HCT116 (cell line): ENCODE results near the gene ZNF319. TPM values are rescaled to one million over a fixed set of nuclear protein-coding genes. Genes with fewer than 3 reads are reported as not detected.

ENCODE experiments used
- ATAC-seq: fragments of 200-7000 bp; cut with Tn5 transposase; 2 replicates; pipeline ENCODE4 v1.9.1; 2020; ENCODE audit warnings: mild to moderate bottlenecking, moderate library complexity
- BruUV-seq: library from RNA; stranded (reverse); fragments of 400-500 nt; replicated peaks from 2 replicates; lab custom pipeline; 2021; lab: Mats Ljungman, UMichigan
- CTCF ChIA-PET: fragments of 300-600 bp; sonication (Branson Sonifier 250); formaldehyde crosslinking; loops from one replicate; lab custom pipeline; 2021; ENCODE audit warnings: antibody characterized with exemption; lab: Charles Lee
- POLR2A ChIA-PET: fragments of 300-600, 350-600 bp; sonication (Branson Sonifier 250); formaldehyde crosslinking; loops from one replicate; lab custom pipeline; 2021; ENCODE audit warnings: antibody characterized with exemption; lab: Charles Lee
- RAD21 ChIA-PET, 2 experiments: fragments of 300-600 bp; sonication (Branson Sonifier 250); formaldehyde crosslinking; loops; one replicate each; lab custom pipeline; 2023; ENCODE audit warnings: low total read pairs in 2 of 2; ENCODE audit not compliant: uncharacterized antibody in 2 of 2, unreplicated experiment in 2 of 2, low non-redundant PET in 1 of 2; lab: Charles Lee
- DNase-seq: peaks from one replicate; pipeline ENCODE4 v3.0.0-alpha.2; 2010; ENCODE audit warnings: low read depth, low spot score
- H2AFZ ChIP-seq: fragments of 200-600 bp; shearing (Covaris generic), sonication (generic); 2 replicates; pipeline ENCODE4 v1.6.1; 2017; ENCODE audit warnings: low read depth, mixed run types, mixed read lengths, antibody characterized with exemption, low read length; ENCODE audit not compliant: poor library complexity, severe bottlenecking
- H3K27ac ChIP-seq: 2 replicates; pipeline ENCODE4 v1.5.1; 2012; ENCODE audit warnings: low read depth, low read length
- H3K27me3 ChIP-seq: fragments of 200-600 bp; sonication (generic); 2 replicates; pipeline ENCODE4 v1.6.1; 2016; ENCODE audit warnings: mixed run types, low read length, mixed read lengths; ENCODE audit not compliant: insufficient read depth
- H3K36me3 ChIP-seq, 2 experiments: fragments of 200-500 bp in 1 of 2; fragments of 200-600 bp in 1 of 2; sonication (Bioruptor generic) in 1 of 2; sonication (generic) in 1 of 2; 2 replicates each; pipeline versions ENCODE4 v1.5.1 to v1.6.1; 2014 to 2016; ENCODE audit warnings: low read length in 2 of 2, inconsistent platforms in 1 of 2, mixed read lengths in 1 of 2, mixed run types in 1 of 2; ENCODE audit not compliant: insufficient read depth in 2 of 2, control insufficient read depth in 1 of 2
- H3K4me1 ChIP-seq, 2 experiments: fragments of 200-600 bp in 1 of 2; sonication (generic) in 1 of 2; 2 replicates each; pipeline versions ENCODE4 v1.5.1 to v1.6.1; 2012 to 2017; ENCODE audit warnings: low read length in 2 of 2, inconsistent platforms in 1 of 2, mild to moderate bottlenecking in 1 of 2, mixed read lengths in 1 of 2, mixed run types in 1 of 2, moderate library complexity in 1 of 2; ENCODE audit not compliant: insufficient read depth in 2 of 2, control insufficient read depth in 1 of 2
- H3K4me2 ChIP-seq: fragments of 200-600 bp; sonication (generic); 2 replicates; pipeline ENCODE4 v1.6.1; 2017; ENCODE audit warnings: mixed run types, low read length, mixed read lengths
- H3K4me3 ChIP-seq, 2 experiments: fragments of 200-600 bp in 1 of 2; sonication (generic) in 1 of 2; replicated peaks in 1 of 2; 2 replicates each; pipeline ENCODE4 v1.5.1; 2011 to 2016; ENCODE audit warnings: low read length in 2 of 2, control low read depth in 1 of 2, low read depth in 1 of 2, mild to moderate bottlenecking in 1 of 2, mixed read lengths in 1 of 2, mixed run types in 1 of 2
- H3K79me2 ChIP-seq: fragments of 200-600 bp; sonication (generic); 2 replicates; pipeline ENCODE4 v1.6.1; 2017; ENCODE audit warnings: mild to moderate bottlenecking, mixed run types, low read length, moderate library complexity, mixed read lengths; ENCODE audit not compliant: insufficient read depth
- H3K9ac ChIP-seq: fragments of 200-600 bp; sonication (generic); 2 replicates; pipeline ENCODE4 v1.6.1; 2016; ENCODE audit warnings: low read length, mixed read lengths
- H3K9me2 ChIP-seq: fragments of 200-600 bp; sonication (generic), shearing (Covaris generic); 2 replicates; pipeline ENCODE4 v1.6.1; 2017; ENCODE audit warnings: mixed run types, mild to moderate bottlenecking, moderate library complexity; ENCODE audit not compliant: insufficient read depth
- H3K9me3 ChIP-seq, 2 experiments: fragments of 200-500 bp in 1 of 2; fragments of 200-600 bp in 1 of 2; sonication (Bioruptor generic) in 1 of 2; sonication (generic) in 1 of 2; 2 replicates each; pipeline ENCODE4 v1.6.1; 2014 to 2017; ENCODE audit warnings: low read length in 2 of 2, mixed read lengths in 2 of 2, inconsistent platforms in 1 of 2, low read depth in 1 of 2, mild to moderate bottlenecking in 1 of 2, mixed run types in 1 of 2, moderate library complexity in 1 of 2; ENCODE audit not compliant: control insufficient read depth in 1 of 2, insufficient read depth in 1 of 2
- H4K20me1 ChIP-seq: fragments of 200-600 bp; sonication (generic), shearing (Covaris generic); 2 replicates; pipeline ENCODE4 v1.6.1; 2017; ENCODE audit warnings: mixed run types, mild to moderate bottlenecking, moderate library complexity; ENCODE audit not compliant: insufficient read depth
- CBX3 ChIP-seq: IDR thresholded peaks from 2 replicates; pipeline ENCODE4 v1.6.1; 2012; ENCODE audit warnings: low read depth
- CEBPB ChIP-seq: IDR thresholded peaks from 2 replicates; pipeline ENCODE4 v1.6.1; 2012; ENCODE audit warnings: low read depth
- ELF1 ChIP-seq: IDR thresholded peaks from 2 replicates; pipeline ENCODE4 v1.6.1; 2012; ENCODE audit warnings: low read depth, borderline replicate concordance
- EZH2 ChIP-seq: fragments of 200-600 bp; sonication (generic); IDR thresholded peaks from 2 replicates; pipeline ENCODE4 v1.6.1; 2017; ENCODE audit warnings: antibody characterized with exemption, mixed run types
- EZH2phosphoT487 ChIP-seq: fragments of 200-600 bp; IDR thresholded peaks from 2 replicates; pipeline ENCODE4 v1.6.1; 2018; ENCODE audit warnings: antibody characterized with exemption, borderline replicate concordance
- JUND ChIP-seq: IDR thresholded peaks from 2 replicates; pipeline ENCODE4 v1.6.1; 2012
- POLR2AphosphoS5 ChIP-seq: IDR thresholded peaks from 2 replicates; pipeline ENCODE4 v1.6.1; 2011; ENCODE audit warnings: mild to moderate bottlenecking, low read depth, low read length, moderate library complexity
- RAD21 ChIP-seq: IDR thresholded peaks from 2 replicates; pipeline ENCODE4 v1.6.1; 2012; ENCODE audit warnings: low read depth, mild to moderate bottlenecking
- REST ChIP-seq: IDR thresholded peaks from 2 replicates; pipeline ENCODE4 v1.6.1; 2012; ENCODE audit warnings: low read depth
- SIN3A ChIP-seq: IDR thresholded peaks from 2 replicates; pipeline ENCODE4 v1.6.1; 2012; ENCODE audit warnings: low read depth
- SRF ChIP-seq: IDR thresholded peaks from 2 replicates; pipeline ENCODE4 v1.6.1; 2012; ENCODE audit warnings: low read depth
- ZNF274 ChIP-seq: fragments of 200-500 bp; sonication (Bioruptor generic); IDR thresholded peaks from 2 replicates; pipeline ENCODE4 v1.6.1; 2014; ENCODE audit warnings: mild to moderate bottlenecking, low read depth, low read length, inconsistent platforms
- intact Hi-C: fragments of 100-400 bp; cut with micrococcal nuclease; formaldehyde crosslinking; loops from 2 replicates; pipeline ENCODE4 v1.10.0; 2022
- total RNA-seq: library from RNA; stranded (reverse); gene quantifications from one replicate; pipeline ENCODE4 v1.2.1, GENCODE V29; 2021; ENCODE audit not compliant: unreplicated experiment

Gene ZNF319
- total RNA-seq, 1 experiment from 2014 or later = 7.1 TPM

- CTCF ChIA-PET = no interaction called here
- no peak for DNase-seq
Observed at GRCh38 chr16:58036943-58037342, 36.5 kb upstream of the ZNF319 start.

GRCh38 chr16:58035356-58036170 lies 35.1 kb upstream of the ZNF319 start:
- H2AFZ ChIP-seq = no peak overlapping the region
- ChIA-PET CTCF (no interaction called here), POLR2A (no interaction called here), RAD21 (no interaction called here)
- intact Hi-C loops = no loop called here
- no peak overlapping the region for H3K4me3 ChIP-seq
- H3K9ac ChIP-seq = no peak overlapping the region
- H3K4me1 ChIP-seq = peaks cover 0 to 3% of the 10 kb centered on the region in 2 experiments; a peak in 1 of 4 replicates
- ATAC-seq (no peak), DNase-seq (no peak)
- H3K4me2 ChIP-seq = no peak overlapping the region
- no peak overlapping the region; the same call in 1 of the 2 replicates for H3K27ac ChIP-seq
- peaks cover 7% of the 10 kb centered on the region; the same call in 1 of the 2 replicates for H3K79me2 ChIP-seq
- no TSS peak for BruUV-seq
- no peaks in the 10 kb centered on the region for H3K27me3 ChIP-seq
- no peaks in the 10 kb centered on the region for H3K9me3 ChIP-seq
- TF ChIP-seq CBX3 (no peak), EZH2phosphoT487 (no peak), REST (no peak), POLR2AphosphoS5 (no peak), ELF1 (no peak), JUND (no peak), RAD21 (no peak), CEBPB (no peak), ZNF274 (no peak), SIN3A (no peak), SRF (no peak)
- H3K36me3 ChIP-seq = peaks cover 5 to 7% of the 10 kb centered on the region in 2 experiments; a peak in 2 of 4 replicates
- no peaks in the 10 kb centered on the region for H3K9me2 ChIP-seq
- no peaks in the 10 kb centered on the region for H4K20me1 ChIP-seq

More at GRCh38 chr16:58036943-58037342, 36.5 kb upstream of the ZNF319 start:
- intact Hi-C loops = no loop called here
- RAD21 ChIA-PET = no interaction called here
- Histone ChIP-seq H2AFZ (no peak overlapping the region), H3K36me3 (peaks cover 5 to 7% of the 10 kb centered on the region in 2 experiments; a peak in 2 of 4 replicates), H3K79me2 (peaks cover 7% of the 10 kb centered on the region; the same call in 1 of the 2 replicates), H3K27me3 (no peaks in the 10 kb centered on the region), H3K9me3 (no peaks in the 10 kb centered on the region), H3K4me3 (no peak overlapping the region), H3K4me1 (peaks cover 0 to 3% of the 10 kb centered on the region in 2 experiments; a peak in 1 of 4 replicates), H3K4me2 (no peak overlapping the region), H3K9me2 (no peaks in the 10 kb centered on the region), H4K20me1 (no peaks in the 10 kb centered on the region), H3K27ac (no peak overlapping the region), H3K9ac (no peak overlapping the region)
- TF ChIP-seq EZH2 = no peak
- BruUV-seq = no TSS peak
- ATAC-seq = no peak
- POLR2A ChIA-PET = no interaction called here
